Heart left ventricle (tissue), 13 donors: ENCODE data around the gene ARAP3.

Experiments used
- POLR2A ChIP-seq, 2 donors: fragments of 450-650 bp; IDR thresholded peaks; one replicate each; pipeline ENCODE4 v1.6.1; 2017; ENCODE audit warnings: antibody characterized with exemption in 2 of 2, mild to moderate bottlenecking in 2 of 2, moderate library complexity in 2 of 2
- TF ChIP-seq, protein P1 (sequence below), 12 donors: fragments of 200-600 bp; sonication (generic) in 4 of 12; IDR thresholded peaks; one replicate each; pipeline versions ENCODE4 v1.5.0 to v1.8.0; 2018 to 2022; ENCODE audit warnings: antibody characterized with exemption in 12 of 12, mild to moderate bottlenecking in 5 of 12
- donor health status: ischemic (EF 13 %, LVEDD 7.1; RV severe dilation, severe dysfunction).
- donor health status: DM: no; HTN: yes; CAD: no.
- donor health status: DM: no; HTN: no; CAD: no.
- donor health status: ischemic (EF 25% LVEDD 6.9; RV normal size, moderate dysfunction).
- donor health status: ischemic (EF 25% LVEDD 5.7; RV mildly dilated, moderate dysfunction).
- donor health status: ischemic (EF 35%, LVEDD 5.7; RV mildly dilated, moderate dysfunction).
- donor health status: nonischemic (EF 11% LVEDD 7.7; RV severe dilation, severe dysfunction).
- donor health status: DM: yes; HTN: yes; CAD: no.
- donor health status: PGD.
- donor health status: ischemic (EF 29% LVEDD 5.4; RV normal size, mild dysfunction).
- donor health status: nonischemic (EF 23%, LVEDD 6.1; RV moderate dilation, normal function).

DNA sequence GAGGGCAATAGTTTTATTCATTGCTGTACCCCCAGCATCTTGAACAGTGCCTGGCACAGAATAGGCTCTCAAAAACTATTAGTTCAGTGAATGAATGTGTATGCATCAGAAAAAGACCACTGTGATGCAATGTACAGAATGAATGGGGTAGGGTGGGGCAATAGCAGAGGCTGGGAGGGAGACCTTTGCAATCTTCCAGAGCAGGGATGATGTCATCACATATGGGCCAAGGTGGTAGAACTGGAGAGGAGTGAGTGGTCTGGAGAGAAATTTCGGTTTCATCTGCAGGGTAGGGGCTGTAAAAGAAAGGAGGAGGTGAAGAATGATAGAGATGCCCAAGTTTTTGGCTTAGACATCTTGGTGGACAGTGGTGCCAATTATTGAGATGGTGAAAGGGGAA, 23.4 kb upstream of the ARAP3 start:
- TF ChIP-seq, protein P1, sequence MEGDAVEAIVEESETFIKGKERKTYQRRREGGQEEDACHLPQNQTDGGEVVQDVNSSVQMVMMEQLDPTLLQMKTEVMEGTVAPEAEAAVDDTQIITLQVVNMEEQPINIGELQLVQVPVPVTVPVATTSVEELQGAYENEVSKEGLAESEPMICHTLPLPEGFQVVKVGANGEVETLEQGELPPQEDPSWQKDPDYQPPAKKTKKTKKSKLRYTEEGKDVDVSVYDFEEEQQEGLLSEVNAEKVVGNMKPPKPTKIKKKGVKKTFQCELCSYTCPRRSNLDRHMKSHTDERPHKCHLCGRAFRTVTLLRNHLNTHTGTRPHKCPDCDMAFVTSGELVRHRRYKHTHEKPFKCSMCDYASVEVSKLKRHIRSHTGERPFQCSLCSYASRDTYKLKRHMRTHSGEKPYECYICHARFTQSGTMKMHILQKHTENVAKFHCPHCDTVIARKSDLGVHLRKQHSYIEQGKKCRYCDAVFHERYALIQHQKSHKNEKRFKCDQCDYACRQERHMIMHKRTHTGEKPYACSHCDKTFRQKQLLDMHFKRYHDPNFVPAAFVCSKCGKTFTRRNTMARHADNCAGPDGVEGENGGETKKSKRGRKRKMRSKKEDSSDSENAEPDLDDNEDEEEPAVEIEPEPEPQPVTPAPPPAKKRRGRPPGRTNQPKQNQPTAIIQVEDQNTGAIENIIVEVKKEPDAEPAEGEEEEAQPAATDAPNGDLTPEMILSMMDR (IDR thresholded peaks at IDR 0.05): no peak
- TF ChIP-seq POLR2A (IDR thresholded peaks at IDR 0.05): no peak
